Calu3 (cell line): Measurements from ENCODE around the gene SRGAP3. TPM values are rescaled to one million over a fixed set of nuclear protein-coding genes. Genes with fewer than 3 reads are reported as not detected.

ENCODE experiments used
- BruUV-seq: library from RNA; stranded (reverse); fragments of 400-500 nt; replicated peaks from 2 replicates; lab custom pipeline; 2021; lab: Mats Ljungman, UMichigan
- CTCF ChIA-PET: fragments of 300-600 bp; sonication (Branson Sonifier 250); formaldehyde crosslinking; loops from one replicate; lab custom pipeline; 2022; ENCODE audit warnings: antibody characterized with exemption; lab: Charles Lee
- DNase-seq: peaks from one replicate; pipeline ENCODE4 v3.0.0; 2022
- H3K27ac Mint-ChIP-seq: one replicate; pipeline ENCODE4 v1.8.0; 2022; ENCODE audit warnings: mixed read lengths; ENCODE audit not compliant: unreplicated experiment
- H3K27me3 Mint-ChIP-seq: one replicate; pipeline ENCODE4 v1.8.0; 2022; ENCODE audit warnings: mixed read lengths; ENCODE audit not compliant: unreplicated experiment
- H3K36me3 Mint-ChIP-seq: one replicate; pipeline ENCODE4 v1.8.0; 2022; ENCODE audit warnings: mild to moderate bottlenecking, moderate library complexity, mixed read lengths; ENCODE audit not compliant: insufficient read depth, unreplicated experiment
- H3K4me1 Mint-ChIP-seq: one replicate; pipeline ENCODE4 v1.8.0; 2022; ENCODE audit warnings: mild to moderate bottlenecking, low read depth, mixed read lengths; ENCODE audit not compliant: unreplicated experiment
- H3K4me3 Mint-ChIP-seq: one replicate; pipeline ENCODE4 v1.8.0; 2022; ENCODE audit warnings: mild to moderate bottlenecking, low read depth, moderate library complexity, mixed read lengths; ENCODE audit not compliant: unreplicated experiment
- H3K9me3 Mint-ChIP-seq: one replicate; pipeline ENCODE4 v1.8.0; 2022; ENCODE audit warnings: low read depth, mixed read lengths; ENCODE audit not compliant: unreplicated experiment
- intact Hi-C: fragments of 100-400 bp; cut with micrococcal nuclease; formaldehyde crosslinking; loops from one replicate; pipeline ENCODE4 v1.10.0; 2022; ENCODE audit not compliant: unreplicated experiment
- total RNA-seq: library from RNA; stranded (reverse); gene quantifications from 2 replicates; pipeline ENCODE4 v1.2.3, GENCODE V29; 2022
- TF ChIP-seq, protein P1 (sequence below): fragments of 200-600 bp; IDR thresholded peaks from one replicate; pipeline ENCODE4 v1.8.0; 2022; ENCODE audit warnings: antibody characterized with exemption; ENCODE audit not compliant: unreplicated experiment

SRGAP3 gene
- total RNA-seq, 1 experiment from 2014 or later = 8.2 TPM

DNA sequence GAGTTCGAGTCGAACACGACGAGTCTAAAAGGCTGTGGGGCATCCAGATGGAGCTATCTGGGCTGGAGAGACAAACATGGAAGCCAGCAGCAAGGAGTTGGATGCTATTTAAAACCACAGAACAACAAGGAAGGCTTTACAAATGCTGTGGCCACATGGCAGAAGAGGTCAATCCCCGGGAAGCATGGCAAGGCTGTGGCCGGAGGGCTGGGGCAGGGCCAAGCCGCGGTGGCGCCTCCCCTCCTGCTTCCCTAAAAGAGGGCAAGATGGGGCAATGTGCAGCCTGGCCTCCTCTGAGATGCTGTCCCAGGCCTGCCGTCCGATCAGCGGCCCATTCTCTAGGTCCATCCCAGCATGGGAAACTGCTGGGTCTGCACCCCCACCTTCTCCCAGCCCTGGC is 139.1 kb downstream of the SRGAP3 start:
- Mint-ChIP-seq H3K9me3 (peaks cover 3% of the 10 kb centered on the region), H3K4me3 (no peak overlapping the region), H3K4me1 (no peaks in the 10 kb centered on the region), H3K27me3 (peaks cover 25% of the 10 kb centered on the region), H3K27ac (no peak overlapping the region), H3K36me3 (no peaks in the 10 kb centered on the region)
- no TSS peak for BruUV-seq
- DNase-seq = no peak
- TF ChIP-seq, protein P1, sequence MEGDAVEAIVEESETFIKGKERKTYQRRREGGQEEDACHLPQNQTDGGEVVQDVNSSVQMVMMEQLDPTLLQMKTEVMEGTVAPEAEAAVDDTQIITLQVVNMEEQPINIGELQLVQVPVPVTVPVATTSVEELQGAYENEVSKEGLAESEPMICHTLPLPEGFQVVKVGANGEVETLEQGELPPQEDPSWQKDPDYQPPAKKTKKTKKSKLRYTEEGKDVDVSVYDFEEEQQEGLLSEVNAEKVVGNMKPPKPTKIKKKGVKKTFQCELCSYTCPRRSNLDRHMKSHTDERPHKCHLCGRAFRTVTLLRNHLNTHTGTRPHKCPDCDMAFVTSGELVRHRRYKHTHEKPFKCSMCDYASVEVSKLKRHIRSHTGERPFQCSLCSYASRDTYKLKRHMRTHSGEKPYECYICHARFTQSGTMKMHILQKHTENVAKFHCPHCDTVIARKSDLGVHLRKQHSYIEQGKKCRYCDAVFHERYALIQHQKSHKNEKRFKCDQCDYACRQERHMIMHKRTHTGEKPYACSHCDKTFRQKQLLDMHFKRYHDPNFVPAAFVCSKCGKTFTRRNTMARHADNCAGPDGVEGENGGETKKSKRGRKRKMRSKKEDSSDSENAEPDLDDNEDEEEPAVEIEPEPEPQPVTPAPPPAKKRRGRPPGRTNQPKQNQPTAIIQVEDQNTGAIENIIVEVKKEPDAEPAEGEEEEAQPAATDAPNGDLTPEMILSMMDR = no peak
- intact Hi-C loops = no loop called here
- CTCF ChIA-PET = no interaction called here

DNA sequence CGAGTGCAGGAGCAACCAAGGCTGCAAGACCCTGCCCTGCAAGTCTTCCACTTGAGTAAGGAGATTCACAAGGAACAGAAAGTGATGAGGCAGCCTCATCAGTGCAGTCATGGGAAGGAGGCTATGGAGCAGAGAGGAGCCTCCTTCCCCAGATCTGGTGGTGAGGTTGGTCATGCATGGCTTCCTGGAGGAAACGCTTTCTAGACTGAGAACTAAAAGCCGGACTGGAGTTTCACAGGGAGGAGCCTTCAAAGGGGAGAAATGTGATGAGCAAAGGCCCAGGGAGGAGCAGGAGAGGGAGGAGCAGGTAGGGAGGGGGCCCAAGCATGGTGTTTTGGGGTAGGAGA is 139.9 kb downstream of the SRGAP3 start:
- no TSS peak for BruUV-seq
- intact Hi-C loops = no loop called here
- H3K4me3 Mint-ChIP-seq = no peak overlapping the region
- no peak for DNase-seq
- CTCF ChIA-PET = no interaction called here
- H3K27ac Mint-ChIP-seq = no peak overlapping the region
- H3K27me3 Mint-ChIP-seq = peaks cover 25% of the 10 kb centered on the region
- TF ChIP-seq, protein P1 = no peak
- peaks cover 3% of the 10 kb centered on the region for H3K9me3 Mint-ChIP-seq
- H3K36me3 Mint-ChIP-seq = no peaks in the 10 kb centered on the region
- no peaks in the 10 kb centered on the region for H3K4me1 Mint-ChIP-seq

DNA sequence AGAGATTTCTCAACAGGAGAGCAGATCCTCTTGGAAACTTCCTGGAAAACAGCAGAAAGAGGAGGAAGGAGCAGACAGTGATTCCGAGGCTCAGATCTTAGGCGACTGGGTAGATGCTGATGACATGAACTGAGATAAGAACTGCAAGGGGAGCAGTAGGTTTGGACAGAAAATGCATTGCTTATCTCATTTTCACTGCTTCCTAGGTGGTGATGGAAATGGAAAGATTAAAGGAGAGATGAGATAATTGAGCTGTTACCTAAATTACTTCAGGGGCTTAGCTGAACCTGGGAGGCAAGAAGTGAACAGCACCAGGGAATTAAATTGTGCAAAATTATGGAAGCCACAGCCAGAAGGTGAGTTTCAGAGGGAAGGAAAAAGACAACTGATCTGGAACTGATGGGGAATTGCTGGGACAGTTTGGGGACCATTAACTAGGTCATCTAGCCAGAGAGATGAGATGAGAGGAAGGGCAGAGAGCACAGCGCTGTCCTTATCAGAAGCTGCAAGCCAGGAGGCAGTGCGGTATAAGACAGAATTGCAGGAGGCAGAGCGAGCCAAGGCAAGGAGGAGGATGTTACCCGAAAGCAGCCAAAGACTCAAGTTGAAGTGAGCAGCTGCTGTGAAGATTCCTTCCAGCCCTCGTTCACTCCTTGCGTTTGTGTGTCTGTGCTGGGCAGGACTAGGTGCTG is 140.4 kb downstream of the SRGAP3 start:
- Mint-ChIP-seq H3K4me1 (no peaks in the 10 kb centered on the region), H3K27me3 (peaks cover 25% of the 10 kb centered on the region), H3K9me3 (peaks cover 3% of the 10 kb centered on the region), H3K27ac (no peak overlapping the region), H3K4me3 (no peak overlapping the region), H3K36me3 (no peaks in the 10 kb centered on the region)
- intact Hi-C loops = no loop called here
- CTCF ChIA-PET = no interaction called here
- BruUV-seq = no TSS peak
- TF ChIP-seq, protein P1 = no peak
- DNase-seq = no peak

DNA sequence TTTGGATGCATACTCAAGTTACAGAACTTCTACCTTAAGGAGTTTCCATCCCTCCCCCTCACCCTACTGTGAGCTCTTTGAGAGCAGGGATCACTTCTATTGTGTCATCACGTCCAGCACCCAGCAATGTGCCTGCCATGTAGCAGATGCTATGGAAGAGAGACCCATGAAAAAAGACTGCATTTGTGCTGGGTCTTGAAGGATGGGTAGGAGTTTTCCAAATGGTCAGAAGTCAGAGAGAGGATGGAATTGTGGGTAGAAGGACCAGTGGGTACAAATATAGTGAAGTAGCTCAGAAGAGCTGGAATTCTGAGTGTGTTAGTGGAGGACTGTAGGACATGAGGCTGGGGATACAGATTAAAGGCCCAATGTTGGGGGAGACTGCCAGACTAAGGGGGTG is 141.7 kb downstream of the SRGAP3 start:
- H3K27ac Mint-ChIP-seq = no peak overlapping the region
- H3K4me1 Mint-ChIP-seq = no peaks in the 10 kb centered on the region
- H3K27me3 Mint-ChIP-seq = peaks cover 25% of the 10 kb centered on the region
- no peak overlapping the region for H3K4me3 Mint-ChIP-seq
- intact Hi-C loops = no loop called here
- peaks cover 3% of the 10 kb centered on the region for H3K9me3 Mint-ChIP-seq
- H3K36me3 Mint-ChIP-seq = no peaks in the 10 kb centered on the region
- no TSS peak for BruUV-seq
- CTCF ChIA-PET = no interaction called here
- DNase-seq = no peak
- TF ChIP-seq, protein P1 = no peak
